ENCODE measurements around the gene MUC4.

DNA sequence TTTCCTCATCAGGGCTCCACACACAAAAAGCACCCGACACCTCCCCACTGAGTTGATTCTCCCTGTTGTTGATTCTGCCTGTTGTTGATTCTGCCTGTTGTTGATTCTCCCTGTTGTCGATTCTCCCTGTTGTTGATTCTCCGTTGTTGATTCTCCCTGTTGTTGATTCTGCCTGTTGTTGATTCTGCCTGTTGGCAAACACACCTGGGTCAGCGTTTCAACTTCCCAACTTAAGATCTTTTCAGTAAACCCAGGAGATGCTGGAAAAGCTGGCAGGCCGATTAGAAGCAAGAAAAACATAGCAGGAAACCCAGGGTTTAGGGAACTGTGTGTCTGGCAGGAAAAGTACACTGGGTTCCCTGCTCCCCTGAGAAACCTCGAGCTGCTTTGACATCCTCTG is 48.7 kb upstream of the MUC4 start:
- TF ChIP-seq CTCF (IDR thresholded peaks at IDR 0.05) (no peak), ZFX (IDR thresholded peaks at IDR 0.05; ENCODE audit: borderline replicate concordance) (no peak)
